Measurements from ENCODE around the gene MUS81. TPM values are rescaled to one million over a fixed set of nuclear protein-coding genes. Genes with fewer than 3 reads are reported as not detected.

MUS81 gene
- total and polyA plus RNA-seq, 2 of the 4 experiments (the other 2 are of a cell fraction): 23.7 to 47.9 TPM

GRCh38 chr11:65871811-65872548 lies 11.7 kb downstream of the MUS81 start (continued):
- no peak for TF ChIP-seq CHD1 (IDR thresholded peaks at IDR 0.05; ENCODE audit: low read depth, low read length)

GRCh38 chr11:65872586-65873317 lies 12.5 kb downstream of the MUS81 start, which contains the start of gene EFEMP2:
TSS of gene EFEMP2 (minus strand) at chr11:65872800. CDS start at chr11:65872354, 446 bp downstream.
- in situ Hi-C loops (cut with MboI; ENCODE audit: low sequenced_read_pairs) (no loop called here), intact Hi-C loops (cut with micrococcal nuclease) (no loop called here), dilution Hi-C loops (cut with HindIII; ENCODE audit: low sequenced_read_pairs, unreplicated experiment) (no loop called here)
- Histone ChIP-seq H4K91ac (ENCODE audit: insufficient read depth, low read depth, low read length) (peak within 1 kb of the TSS; percentile 99), H3K4me2 (ENCODE audit: low read depth, low read length) (peak within 1 kb of the TSS; percentile 99), H3K9me1 (ENCODE audit: insufficient read depth, low read length) (0 out of 2 replicates have a peak, but pooled peaks cover 5% of the 10 kb centered on the region), H2BK15ac (ENCODE audit: low read depth, low read length) (peak within 1 kb of the TSS; percentile 53; the same call in 1 of the 3 replicates), H3K56ac (ENCODE audit: extremely low read depth, insufficient read depth, low read length) (peak within 1 kb of the TSS; percentile 98), H3K36me3 (ENCODE audit: control insufficient read depth, insufficient read depth, low read length) (peaks cover 33% of the 10 kb centered on the region), H4K20me1 (ENCODE audit: insufficient read depth, low read length) (peaks cover 20% of the 10 kb centered on the region), H3K27me3 (ENCODE audit: control insufficient read depth, insufficient read depth, low read length) (no peaks in the 10 kb centered on the region), H3K23ac (ENCODE audit: low read depth, low read length) (peak within 1 kb of the TSS; percentile 99), H2BK5ac (ENCODE audit: low read depth, low read length, poor library complexity, severe bottlenecking) (peak within 1 kb of the TSS; percentile 98), H2BK120ac (ENCODE audit: low read depth, low read length) (peak within 1 kb of the TSS; percentile 81), H3K27ac (ENCODE audit: insufficient read depth, low read length) (peak within 1 kb of the TSS; percentile 99), H3K9ac (ENCODE audit: low read depth, low read length) (peak within 1 kb of the TSS; percentile 98), H2AK9ac (replicated peaks; ENCODE audit: low read depth, low read length, poor library complexity) (peak within 1 kb of the TSS; percentile 100), H3K4me1 (ENCODE audit: control insufficient read depth, insufficient read depth, low read length) (peaks cover 14% of the 10 kb centered on the region), H4K8ac (ENCODE audit: low read depth in 2 of 2, low read length in 2 of 2) (peak within 1 kb of the TSS; percentile 91 to 94), H4K5ac (ENCODE audit: low read depth, low read length) (peak within 1 kb of the TSS; percentile 96), H2AFZ (replicated peaks; ENCODE audit: low read length, poor library complexity) (peak within 1 kb of the TSS; percentile 94), H3K4me3 (ENCODE audit: insufficient read depth, low read depth, low read length) (peak within 1 kb of the TSS; percentile 89), H3K9me3 (ENCODE audit: control insufficient read depth, insufficient read depth, low read length) (no peaks in the 10 kb centered on the region), H3K18ac (ENCODE audit: low read depth, low read length) (peak within 1 kb of the TSS; percentile 85), H2BK20ac (ENCODE audit: low read depth, low read length) (peak within 1 kb of the TSS; percentile 51; the same call in 1 of the 2 replicates), H3K79me1 (ENCODE audit: low read depth in 1 of 2, low read length in 2 of 2) (peaks cover 15 to 50% of the 10 kb centered on the region in 2 experiments), H3K14ac (replicated peaks; ENCODE audit: low read depth, low read length) (peak within 1 kb of the TSS; percentile 99), H2AK5ac (ENCODE audit: low read depth, low read length) (peak within 1 kb of the TSS; percentile 100), H3K4ac (ENCODE audit: low read depth, low read length) (peak within 1 kb of the TSS; percentile 100)
- CTCF ChIA-PET: interaction anchor here (1.1 to 2.1 kb wide), 3 partner anchors 12 to 16 kb away, joined by 3 to 8 read pairs (median 5); partner anchors contain the start of genes FIBP and MUS81
- TF ChIP-seq MAZ (IDR thresholded peaks at IDR 0.05; ENCODE audit: borderline replicate concordance, low read depth, low read length) (peak; percentile 60; the same call in 1 of the 2 replicates), CHD1 (IDR thresholded peaks at IDR 0.05; ENCODE audit: low read depth, low read length) (no peak)
- no TSS peak for BruUV-seq (replicated peaks)
- DNase-seq (no peak), ATAC-seq (ENCODE audit: low read depth) (peak; percentile 47)
- 1% methylated on average over 23 of the region's 69 CpGs; no CpG with 5 or more reads in 1 of the 2 experiments for WGBS, 2 experiments (ENCODE audit: extremely low coverage in 2 of 2, insufficient read length in 1 of 2)
- POLR2A ChIA-PET (ENCODE audit: unreplicated experiment): interaction anchor here (1.1 kb wide), 1 partner anchor 10 kb away, joined by 5 read pairs; no protein-coding TSS in a partner anchor

Data from IMR-90 (cell line).